PFSK-1 (cell line): ENCODE results near the gene PPP6C.

Source experiments
- FOXP2 ChIP-seq: optimal IDR thresholded peaks from 2 replicates; pipeline ENCODE3; 2011; ENCODE audit warnings: borderline replicate concordance, control low read depth, inconsistent platforms; ENCODE audit not compliant: insufficient read depth; ENCODE audit errors: extremely low read length, extremely low read depth
- POLR2AphosphoS5 ChIP-seq: IDR thresholded peaks from 2 replicates; pipeline ENCODE4 v1.6.1; 2012; ENCODE audit warnings: low read depth, mild to moderate bottlenecking, control low read depth, low read length, moderate library complexity
- SIN3A ChIP-seq: IDR thresholded peaks from 2 replicates; pipeline ENCODE4 v1.6.1; 2012; ENCODE audit warnings: mild to moderate bottlenecking, low read length, moderate library complexity, borderline replicate concordance; ENCODE audit not compliant: insufficient read depth
- TAF1 ChIP-seq: IDR thresholded peaks from 2 replicates; pipeline ENCODE4 v1.6.1; 2012; ENCODE audit warnings: low read length, control low read depth, borderline replicate concordance; ENCODE audit not compliant: insufficient read depth
- TF ChIP-seq, protein P1 (sequence below), 2 experiments: IDR thresholded peaks; 2 replicates each; pipeline versions ENCODE4 v1.6.1 to v1.8.0; 2011 to 2012; ENCODE audit warnings: low read depth in 2 of 2, low read length in 2 of 2, control low read depth in 1 of 2, inconsistent platforms in 1 of 2, mild to moderate bottlenecking in 1 of 2, moderate library complexity in 1 of 2; ENCODE audit not compliant: insufficient read depth in 1 of 2

PPP6C gene

DNA sequence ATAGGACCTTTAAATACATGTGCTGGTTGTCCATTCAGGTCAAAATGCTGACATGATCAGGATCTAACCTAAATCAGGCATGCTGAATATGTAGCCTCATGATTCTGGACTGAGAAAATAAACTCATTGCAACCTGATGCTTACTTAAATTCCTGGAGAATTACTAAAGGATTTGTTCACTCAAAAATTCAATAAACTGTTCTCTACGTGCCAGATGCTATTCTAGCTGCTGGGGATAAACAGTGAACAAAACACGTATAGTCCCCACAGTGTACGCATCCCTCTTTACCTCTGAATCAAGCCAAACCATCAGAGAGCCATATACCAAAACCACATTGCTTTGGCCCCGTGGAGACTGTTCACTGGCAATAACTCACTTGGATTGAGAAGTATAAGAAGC lies 52.4 kb downstream of the PPP6C start:
- no peak for TF ChIP-seq SIN3A
- no peak for TF ChIP-seq FOXP2
- no peak for TF ChIP-seq TAF1
- no peak for TF ChIP-seq POLR2AphosphoS5
- TF ChIP-seq, protein P1, sequence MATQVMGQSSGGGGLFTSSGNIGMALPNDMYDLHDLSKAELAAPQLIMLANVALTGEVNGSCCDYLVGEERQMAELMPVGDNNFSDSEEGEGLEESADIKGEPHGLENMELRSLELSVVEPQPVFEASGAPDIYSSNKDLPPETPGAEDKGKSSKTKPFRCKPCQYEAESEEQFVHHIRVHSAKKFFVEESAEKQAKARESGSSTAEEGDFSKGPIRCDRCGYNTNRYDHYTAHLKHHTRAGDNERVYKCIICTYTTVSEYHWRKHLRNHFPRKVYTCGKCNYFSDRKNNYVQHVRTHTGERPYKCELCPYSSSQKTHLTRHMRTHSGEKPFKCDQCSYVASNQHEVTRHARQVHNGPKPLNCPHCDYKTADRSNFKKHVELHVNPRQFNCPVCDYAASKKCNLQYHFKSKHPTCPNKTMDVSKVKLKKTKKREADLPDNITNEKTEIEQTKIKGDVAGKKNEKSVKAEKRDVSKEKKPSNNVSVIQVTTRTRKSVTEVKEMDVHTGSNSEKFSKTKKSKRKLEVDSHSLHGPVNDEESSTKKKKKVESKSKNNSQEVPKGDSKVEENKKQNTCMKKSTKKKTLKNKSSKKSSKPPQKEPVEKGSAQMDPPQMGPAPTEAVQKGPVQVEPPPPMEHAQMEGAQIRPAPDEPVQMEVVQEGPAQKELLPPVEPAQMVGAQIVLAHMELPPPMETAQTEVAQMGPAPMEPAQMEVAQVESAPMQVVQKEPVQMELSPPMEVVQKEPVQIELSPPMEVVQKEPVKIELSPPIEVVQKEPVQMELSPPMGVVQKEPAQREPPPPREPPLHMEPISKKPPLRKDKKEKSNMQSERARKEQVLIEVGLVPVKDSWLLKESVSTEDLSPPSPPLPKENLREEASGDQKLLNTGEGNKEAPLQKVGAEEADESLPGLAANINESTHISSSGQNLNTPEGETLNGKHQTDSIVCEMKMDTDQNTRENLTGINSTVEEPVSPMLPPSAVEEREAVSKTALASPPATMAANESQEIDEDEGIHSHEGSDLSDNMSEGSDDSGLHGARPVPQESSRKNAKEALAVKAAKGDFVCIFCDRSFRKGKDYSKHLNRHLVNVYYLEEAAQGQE (IDR thresholded peaks at IDR 0.05; ENCODE audit: insufficient read depth in 1 of 2, low read depth in 2 of 2, low read length in 2 of 2), result no peak

DNA sequence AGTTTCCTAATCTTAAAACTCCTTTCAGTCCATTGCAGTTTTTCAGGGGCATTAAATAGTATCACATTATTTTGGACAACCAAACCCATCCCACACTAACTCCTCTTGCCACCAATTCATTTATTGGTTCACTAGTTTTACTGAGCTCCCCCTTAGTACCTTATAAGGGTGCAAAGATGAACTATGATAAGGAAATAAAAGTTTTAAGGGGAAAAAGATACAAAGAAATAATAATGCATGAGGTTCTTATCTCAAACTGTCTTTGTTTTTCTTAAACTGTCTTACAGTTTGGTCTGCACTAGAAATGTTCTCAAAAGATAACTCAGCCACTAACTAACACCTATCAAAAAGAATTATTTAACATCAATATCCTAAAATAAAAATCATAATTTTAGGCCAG lies 54.6 kb downstream of the PPP6C start:
- TF ChIP-seq TAF1, result no peak
- no peak for TF ChIP-seq SIN3A
- no peak for TF ChIP-seq POLR2AphosphoS5

DNA sequence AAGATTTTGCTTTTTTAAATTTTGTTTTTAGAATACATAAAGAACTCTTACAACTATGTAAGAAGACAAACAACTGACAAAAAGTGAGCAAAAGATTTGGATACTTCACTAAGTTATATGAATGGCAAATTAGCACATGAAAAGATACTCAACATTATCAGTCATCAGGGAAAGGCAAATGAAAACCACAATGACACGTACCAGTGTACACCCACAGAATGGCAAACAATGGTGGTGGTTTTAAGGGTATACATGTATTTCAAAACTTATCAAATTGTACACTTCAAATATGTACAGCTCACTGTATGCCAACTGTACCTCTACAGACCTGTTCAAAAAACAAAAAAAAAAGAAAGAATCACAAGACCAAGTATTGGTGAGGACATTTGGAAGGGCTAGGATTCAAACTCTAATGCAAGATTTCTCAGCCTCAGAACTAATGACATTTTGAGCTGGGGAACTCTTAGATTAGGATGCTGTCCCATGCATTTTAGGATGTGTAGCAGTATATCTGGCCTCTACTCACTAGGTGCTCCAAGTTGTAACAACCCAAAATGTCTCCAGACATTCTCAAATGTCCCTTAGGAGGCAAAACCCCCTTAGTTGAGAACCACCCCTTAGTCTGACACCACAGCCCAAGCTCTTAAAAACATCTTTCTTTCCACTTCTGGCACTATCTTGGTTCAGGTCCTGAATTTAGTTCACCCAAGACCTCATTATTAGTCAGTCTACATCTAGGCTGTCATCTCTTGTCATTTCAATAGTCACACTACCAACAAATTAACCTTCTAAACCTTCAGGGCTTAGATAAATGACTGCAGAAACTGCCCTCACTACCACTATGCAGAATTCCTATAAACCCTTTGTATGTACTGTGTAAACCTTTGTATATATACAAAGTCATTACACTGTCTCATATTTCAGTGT lies 55.9 kb downstream of the PPP6C start:
- TF ChIP-seq TAF1, result no peak
- TF ChIP-seq, protein P1 (IDR thresholded peaks at IDR 0.05; ENCODE audit: insufficient read depth in 1 of 2, low read depth in 2 of 2, low read length in 2 of 2), result no peak
- TF ChIP-seq FOXP2, result no peak
- TF ChIP-seq SIN3A, result no peak
- no peak for TF ChIP-seq POLR2AphosphoS5

DNA sequence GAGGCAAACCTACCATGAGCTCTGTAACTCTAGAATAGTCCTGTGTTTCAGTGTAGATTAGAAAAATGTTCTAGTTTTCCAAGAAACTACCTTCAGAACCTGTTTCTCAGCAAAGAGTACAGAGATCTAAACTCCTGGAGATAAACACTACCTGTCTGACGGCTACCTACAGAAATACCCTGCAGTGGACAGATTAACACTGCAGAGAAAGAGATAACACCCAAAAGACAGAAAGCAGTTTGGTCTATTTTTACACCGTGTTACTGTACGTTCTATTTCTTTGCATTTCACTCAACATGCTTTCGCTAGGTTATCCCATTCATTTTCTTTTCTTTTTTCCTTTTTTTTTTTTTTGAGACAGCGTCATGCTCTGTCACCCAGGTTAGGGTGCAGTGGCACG lies 57.8 kb downstream of the PPP6C start:
- TF ChIP-seq POLR2AphosphoS5, result no peak
- TF ChIP-seq FOXP2, result no peak
- no peak for TF ChIP-seq SIN3A
- TF ChIP-seq TAF1, result no peak
- TF ChIP-seq, protein P1 (IDR thresholded peaks at IDR 0.05; ENCODE audit: insufficient read depth in 1 of 2, low read depth in 2 of 2, low read length in 2 of 2), result no peak

DNA sequence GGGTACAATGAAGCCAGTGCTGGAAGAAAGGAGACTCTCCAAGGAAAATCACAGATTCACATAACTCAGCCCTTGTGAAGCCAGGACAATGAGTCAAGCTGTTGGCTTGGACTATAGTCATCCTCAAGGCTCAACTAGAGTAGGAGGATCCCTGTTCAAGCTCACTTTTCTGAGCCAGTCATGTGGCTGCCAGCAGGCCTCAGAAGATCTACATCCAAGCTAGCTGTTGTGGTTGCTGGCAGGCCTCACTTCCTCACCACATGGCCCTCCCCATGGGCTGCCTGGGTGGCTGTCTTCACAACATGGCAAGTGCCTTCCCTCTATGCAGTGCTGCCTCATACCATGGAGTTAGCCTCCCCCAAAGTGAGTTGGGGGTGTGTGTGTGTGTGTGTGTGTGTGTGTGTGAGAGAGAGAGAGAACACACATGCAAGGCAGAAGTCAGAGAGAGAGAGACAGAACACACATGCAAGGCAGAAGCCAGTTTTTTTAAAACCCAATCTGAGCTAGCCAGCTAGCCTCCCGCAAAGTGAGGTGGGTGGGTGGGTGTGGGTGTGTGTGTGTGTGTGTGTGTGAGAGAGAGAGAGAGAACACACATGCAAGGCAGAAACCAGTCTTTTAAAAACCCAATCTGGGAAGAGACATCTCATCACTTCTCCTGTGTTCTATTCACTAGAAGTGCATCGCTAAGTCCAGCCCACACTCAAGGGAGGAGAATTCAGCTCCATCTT lies 63.4 kb downstream of the PPP6C start:
- no peak for TF ChIP-seq TAF1
- TF ChIP-seq, protein P1 (IDR thresholded peaks at IDR 0.05; ENCODE audit: insufficient read depth in 1 of 2, low read depth in 2 of 2, low read length in 2 of 2), result no peak
- no peak for TF ChIP-seq SIN3A
